ENCODE data around the gene COX6B2.

COX6B2 gene

GRCh38 chr19:55383279-55384130 is 29.0 kb upstream of the COX6B2 start:
- DNase-seq = peak; percentile 42

GRCh38 chr19:55382522-55383054 is 28.1 kb upstream of the COX6B2 start:
- no peak for DNase-seq

GRCh38 chr19:55382013-55382412 is 27.5 kb upstream of the COX6B2 start:
- DNase-seq = no peak

GRCh38 chr19:55379174-55379573 is 24.7 kb upstream of the COX6B2 start:
- no peak for DNase-seq

- no peak for DNase-seq
These were observed 23.0 kb upstream of the COX6B2 start for GRCh38 chr19:55377356-55378131.

GRCh38 chr19:55376241-55376933 is 21.9 kb upstream of the COX6B2 start, which contains the start of gene TMEM190:
Gene TMEM190 (plus strand): TSS chr19:55376826. CDS start chr19:55376854, 28 bp downstream.
- no peak for DNase-seq

- DNase-seq = no peak
These were observed 19.7 kb upstream of the COX6B2 start for GRCh38 chr19:55373993-55374757.

GRCh38 chr19:55373306-55373992 is 18.9 kb upstream of the COX6B2 start:
- DNase-seq = no peak

- DNase-seq = no peak
These were observed 18.0 kb upstream of the COX6B2 start for GRCh38 chr19:55372316-55373081.

- DNase-seq = no peak
These were observed 15.9 kb upstream of the COX6B2 start, which contains the start of gene IL11 for GRCh38 chr19:55370305-55370988. Gene IL11 (minus strand): TSS chr19:55370463. CDS start chr19:55370310, 153 bp downstream.

- DNase-seq = peak; percentile 22
These were observed 15.3 kb upstream of the COX6B2 start for GRCh38 chr19:55369653-55370304.

- DNase-seq = peak; percentile 10
These were observed 14.4 kb upstream of the COX6B2 start for GRCh38 chr19:55368701-55369563.

GRCh38 chr19:55368106-55368505 is 13.6 kb upstream of the COX6B2 start:
- no peak for DNase-seq

GRCh38 chr19:55366790-55367189 is 12.3 kb upstream of the COX6B2 start:
- DNase-seq = no peak

GRCh38 chr19:55365964-55366363 is 11.4 kb upstream of the COX6B2 start:
- no peak for DNase-seq

GRCh38 chr19:55365245-55365644 is 10.7 kb upstream of the COX6B2 start:
- DNase-seq = no peak

- DNase-seq = no peak
These were observed 8.6 kb upstream of the COX6B2 start, which contains the start of gene GARIN5B for GRCh38 chr19:55362990-55363716. Gene GARIN5B (minus strand): TSS chr19:55363260. CDS start chr19:55363066, 194 bp downstream.
